Neural progenitor cell (in vitro differentiated cells): Measurements from ENCODE around the gene RBPMS2. TPM values are rescaled to one million over a fixed set of nuclear protein-coding genes. Genes with fewer than 3 reads are reported as not detected.
A peak's percentile ranks its signal among the peaks of the same experiment; 100 is the strongest.

Experiments used
- DNase-seq: peaks from one replicate; pipeline ENCODE4 v3.0.0-alpha.2; 2016; ENCODE audit warnings: low spot score
- H2AFZ ChIP-seq: fragments of 200-600 bp; sonication (generic); replicated peaks from 2 replicates; pipeline ENCODE4 v1.6.1; 2016; ENCODE audit warnings: antibody characterized with exemption
- H3F3A ChIP-seq: fragments of 200-600 bp; sonication (generic); 2 replicates; pipeline ENCODE4 v1.6.1; 2016; ENCODE audit warnings: antibody characterized with exemption, low read depth
- H3K27ac ChIP-seq: fragments of 200-600 bp; sonication (generic); 2 replicates; pipeline ENCODE4 v1.5.1; 2016; ENCODE audit warnings: mild to moderate bottlenecking
- H3K27me3 ChIP-seq: fragments of 200-600 bp; sonication (generic); 2 replicates; pipeline ENCODE4 v1.6.1; 2016; ENCODE audit warnings: mild to moderate bottlenecking, moderate library complexity
- H3K36me3 ChIP-seq: fragments of 200-600 bp; sonication (generic); 2 replicates; pipeline ENCODE4 v1.5.1; 2016
- H3K4me1 ChIP-seq: fragments of 200-600 bp; sonication (generic); 2 replicates; pipeline ENCODE4 v1.6.1; 2016; ENCODE audit warnings: mixed run types
- H3K4me2 ChIP-seq: fragments of 200-600 bp; sonication (generic); 2 replicates; pipeline ENCODE4 v1.6.1; 2016
- H3K4me3 ChIP-seq: fragments of 200-600 bp; sonication (generic); 2 replicates; pipeline ENCODE4 v1.5.1; 2016
- H3K79me2 ChIP-seq: fragments of 200-600 bp; sonication (generic); 2 replicates; pipeline ENCODE4 v1.6.1; 2016; ENCODE audit warnings: low read depth
- H3K9ac ChIP-seq: fragments of 200-600 bp; sonication (generic); 2 replicates; pipeline ENCODE4 v1.6.1; 2016
- H3K9me3 ChIP-seq: fragments of 200-600 bp; sonication (generic); 2 replicates; pipeline ENCODE4 v1.5.1; 2016; ENCODE audit warnings: low read depth
- H4K20me1 ChIP-seq: fragments of 200-600 bp; sonication (generic); 2 replicates; pipeline ENCODE4 v1.6.1; 2016; ENCODE audit warnings: low read depth
- H3K27ac Mint-ChIP-seq: 3 replicates; pipeline ENCODE4 v1.8.0; 2021; ENCODE audit warnings: mixed read lengths
- H3K27me3 Mint-ChIP-seq: 2 replicates; pipeline ENCODE4 v1.8.0; 2022; ENCODE audit warnings: low read depth, mild to moderate bottlenecking, inconsistent platforms, moderate library complexity, mixed read lengths; ENCODE audit not compliant: insufficient read depth
- H3K36me3 Mint-ChIP-seq: 3 replicates; pipeline ENCODE4 v1.8.0; 2021; ENCODE audit warnings: mixed read lengths
- H3K4me1 Mint-ChIP-seq: 3 replicates; pipeline ENCODE4 v1.8.0; 2021; ENCODE audit warnings: mixed read lengths
- H3K4me3 Mint-ChIP-seq: 3 replicates; pipeline ENCODE4 v1.8.0; 2021; ENCODE audit warnings: mild to moderate bottlenecking, moderate library complexity, mixed read lengths
- H3K9me3 Mint-ChIP-seq: 3 replicates; pipeline ENCODE4 v1.8.0; 2020; ENCODE audit warnings: mixed read lengths
- EZH2 ChIP-seq: fragments of 200-600 bp; sonication (generic); IDR thresholded peaks from 2 replicates; pipeline ENCODE4 v1.6.1; 2017; ENCODE audit warnings: antibody characterized with exemption, mild to moderate bottlenecking, moderate library complexity
- EZH2phosphoT487 ChIP-seq: fragments of 200-600 bp; sonication (generic); IDR thresholded peaks from 2 replicates; pipeline ENCODE4 v1.6.1; 2017; ENCODE audit warnings: antibody characterized with exemption
- total RNA-seq: library from RNA; depleted of rRNA; stranded (reverse); fragments of >200 nt; gene quantifications from 2 replicates; pipeline ENCODE4 v1.2.3, GENCODE V29; 2015; ENCODE audit warnings: low replicate concordance
- TF ChIP-seq, protein P1 (sequence below): fragments of 200-600 bp; sonication (generic); IDR thresholded peaks from 2 replicates; pipeline ENCODE4 v1.5.1; 2017; ENCODE audit warnings: antibody characterized with exemption, mild to moderate bottlenecking

The RBPMS2 gene
- total RNA-seq, 1 donor from 2014 or later, result 0.15 TPM

DNA sequence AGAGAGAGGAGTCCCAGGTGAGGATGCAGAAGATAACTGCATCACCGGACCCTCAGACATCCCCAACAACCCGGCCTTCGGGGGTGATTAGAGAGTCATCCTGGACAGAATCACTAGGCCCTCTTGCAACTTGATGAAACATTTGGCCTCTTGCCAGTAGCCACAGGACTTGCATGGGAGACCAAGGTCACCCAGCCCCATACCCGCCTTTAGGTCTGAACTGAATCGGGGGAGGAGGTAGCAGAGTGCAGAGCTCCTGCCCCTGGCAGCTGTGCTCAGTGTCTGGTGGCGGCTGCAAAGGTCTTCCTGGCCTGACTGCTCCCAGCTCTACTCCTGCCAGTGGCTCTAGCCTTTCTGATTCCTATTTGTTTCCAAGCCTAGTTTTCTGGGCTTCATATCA is 37.7 kb upstream of the RBPMS2 start:
- H3K9ac ChIP-seq, result no peak overlapping the region
- peaks cover 32% of the 10 kb centered on the region for H3K4me1 ChIP-seq
- H3K27me3 Mint-ChIP-seq, result peaks cover 6% of the 10 kb centered on the region
- H3K27ac ChIP-seq, result no peak overlapping the region
- H3K79me2 ChIP-seq, result no peaks in the 10 kb centered on the region
- H3K4me2 ChIP-seq, result no peak overlapping the region
- H3K36me3 Mint-ChIP-seq, result peaks cover 4% of the 10 kb centered on the region
- no peaks in the 10 kb centered on the region for H4K20me1 ChIP-seq
- no peaks in the 10 kb centered on the region for H3K9me3 Mint-ChIP-seq
- peaks cover 61% of the 10 kb centered on the region for H3F3A ChIP-seq
- no peak overlapping the region for H3K27ac Mint-ChIP-seq
- TF ChIP-seq EZH2phosphoT487 (no peak), EZH2 (no peak)
- TF ChIP-seq, protein P1, sequence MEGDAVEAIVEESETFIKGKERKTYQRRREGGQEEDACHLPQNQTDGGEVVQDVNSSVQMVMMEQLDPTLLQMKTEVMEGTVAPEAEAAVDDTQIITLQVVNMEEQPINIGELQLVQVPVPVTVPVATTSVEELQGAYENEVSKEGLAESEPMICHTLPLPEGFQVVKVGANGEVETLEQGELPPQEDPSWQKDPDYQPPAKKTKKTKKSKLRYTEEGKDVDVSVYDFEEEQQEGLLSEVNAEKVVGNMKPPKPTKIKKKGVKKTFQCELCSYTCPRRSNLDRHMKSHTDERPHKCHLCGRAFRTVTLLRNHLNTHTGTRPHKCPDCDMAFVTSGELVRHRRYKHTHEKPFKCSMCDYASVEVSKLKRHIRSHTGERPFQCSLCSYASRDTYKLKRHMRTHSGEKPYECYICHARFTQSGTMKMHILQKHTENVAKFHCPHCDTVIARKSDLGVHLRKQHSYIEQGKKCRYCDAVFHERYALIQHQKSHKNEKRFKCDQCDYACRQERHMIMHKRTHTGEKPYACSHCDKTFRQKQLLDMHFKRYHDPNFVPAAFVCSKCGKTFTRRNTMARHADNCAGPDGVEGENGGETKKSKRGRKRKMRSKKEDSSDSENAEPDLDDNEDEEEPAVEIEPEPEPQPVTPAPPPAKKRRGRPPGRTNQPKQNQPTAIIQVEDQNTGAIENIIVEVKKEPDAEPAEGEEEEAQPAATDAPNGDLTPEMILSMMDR, result no peak
- no peaks in the 10 kb centered on the region for H3K9me3 ChIP-seq
- H3K4me1 Mint-ChIP-seq, result peaks cover 29% of the 10 kb centered on the region
- no peaks in the 10 kb centered on the region for H3K27me3 ChIP-seq
- no peaks in the 10 kb centered on the region for H3K36me3 ChIP-seq
- H2AFZ ChIP-seq, result no peak overlapping the region
- H3K4me3 ChIP-seq, result no peak overlapping the region
- DNase-seq, result no peak
- H3K4me3 Mint-ChIP-seq, result no peak overlapping the region

DNA sequence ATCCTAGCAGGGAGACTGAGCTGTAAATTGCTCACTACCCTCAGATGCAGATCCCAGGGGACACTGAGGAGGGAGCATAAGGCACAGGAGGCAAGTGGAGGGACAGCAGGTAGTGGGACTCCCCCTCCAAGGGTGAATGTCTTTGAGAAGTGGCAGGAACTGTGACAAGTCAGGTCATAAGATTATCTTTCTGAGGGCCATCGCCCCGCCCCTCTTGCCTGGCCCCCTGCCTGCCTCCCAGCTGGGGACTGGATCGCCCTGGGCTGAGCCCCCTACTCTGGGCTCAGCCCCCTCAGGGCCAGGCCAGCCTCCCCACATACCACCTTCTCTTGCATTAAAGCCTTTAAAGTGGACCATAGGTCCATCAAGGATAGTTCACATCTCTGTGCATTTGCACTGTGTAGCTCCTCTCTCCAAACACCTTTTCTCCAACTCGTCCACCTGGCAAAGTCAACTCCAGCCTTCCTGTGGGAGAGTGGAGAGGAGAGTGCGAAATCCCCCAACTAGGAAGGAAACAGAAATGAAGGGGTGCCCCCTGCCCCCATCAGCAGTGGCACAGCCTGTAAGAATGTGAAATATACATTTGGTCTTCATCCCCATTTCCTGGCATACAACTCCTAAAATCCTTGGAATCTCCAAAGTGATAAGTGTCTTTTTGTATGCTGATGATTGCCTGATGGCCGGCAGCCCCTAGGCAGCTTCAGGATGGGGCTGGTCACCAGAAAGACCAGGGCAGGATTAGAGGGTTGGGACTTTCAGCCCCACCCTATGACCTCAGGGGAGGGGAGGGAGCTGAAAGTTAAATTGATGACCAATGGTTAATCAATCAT is 35.3 kb upstream of the RBPMS2 start:
- H3K27me3 ChIP-seq, result no peaks in the 10 kb centered on the region
- no peaks in the 10 kb centered on the region for H3K36me3 ChIP-seq
- DNase-seq, result no peak
- H3K9me3 ChIP-seq, result no peaks in the 10 kb centered on the region
- no peaks in the 10 kb centered on the region for H3K36me3 Mint-ChIP-seq
- H3K27ac Mint-ChIP-seq, result peak overlapping the region; percentile 28
- peaks cover 52% of the 10 kb centered on the region for H3K4me1 ChIP-seq
- H3K9me3 Mint-ChIP-seq, result no peaks in the 10 kb centered on the region
- no peaks in the 10 kb centered on the region for H4K20me1 ChIP-seq
- H3K4me3 Mint-ChIP-seq, result peak overlapping the region; percentile 64
- peaks cover 12% of the 10 kb centered on the region for H3K27me3 Mint-ChIP-seq
- H3K4me3 ChIP-seq, result no peak overlapping the region
- peaks cover 49% of the 10 kb centered on the region for H3K4me1 Mint-ChIP-seq
- H3K79me2 ChIP-seq, result no peaks in the 10 kb centered on the region
- peak overlapping the region; percentile 51 for H3K4me2 ChIP-seq
- TF ChIP-seq, protein P1, result no peak
- TF ChIP-seq EZH2phosphoT487 (no peak), EZH2 (no peak)
- peak overlapping the region; percentile 26 for H2AFZ ChIP-seq
- H3F3A ChIP-seq, result peaks cover 73% of the 10 kb centered on the region
- H3K27ac ChIP-seq, result no peak overlapping the region
- no peak overlapping the region for H3K9ac ChIP-seq

GRCh38 chr15:64809649-64810496 is 34.5 kb upstream of the RBPMS2 start:
- TF ChIP-seq, protein P1, result peak; percentile 100
- no peak for TF ChIP-seq EZH2
- H3K36me3 Mint-ChIP-seq, result no peaks in the 10 kb centered on the region
- Histone ChIP-seq H3K36me3 (no peaks in the 10 kb centered on the region), H2AFZ (peak overlapping the region; percentile 26), H3K4me3 (no peak overlapping the region), H3F3A (peaks cover 67% of the 10 kb centered on the region), H3K27me3 (no peaks in the 10 kb centered on the region), H3K9me3 (no peaks in the 10 kb centered on the region), H3K4me2 (peak overlapping the region; percentile 51), H3K9ac (no peak overlapping the region), H3K4me1 (peaks cover 52% of the 10 kb centered on the region), H4K20me1 (no peaks in the 10 kb centered on the region), H3K27ac (no peak overlapping the region), H3K79me2 (no peaks in the 10 kb centered on the region)
- peaks cover 12% of the 10 kb centered on the region for H3K27me3 Mint-ChIP-seq
- peak overlapping the region; percentile 62 for H3K27ac Mint-ChIP-seq
- no peaks in the 10 kb centered on the region for H3K9me3 Mint-ChIP-seq
- H3K4me3 Mint-ChIP-seq, result peak overlapping the region; percentile 31
- peaks cover 49% of the 10 kb centered on the region for H3K4me1 Mint-ChIP-seq
- DNase-seq, result peak; percentile 94
